Measurements from ENCODE around the gene MECR. TPM values are rescaled to one million over a fixed set of nuclear protein-coding genes. Genes with fewer than 3 reads are reported as not detected.

Gene MECR
- total RNA-seq, 1 donor = 23.5 TPM

GRCh38 chr1:29211086-29212030 lies 19.4 kb downstream of the MECR start:
- H4K20me1 ChIP-seq (ENCODE audit: insufficient read depth, low read length) = no peaks in the 10 kb centered on the region
- no peak overlapping the region for H3K27ac ChIP-seq (ENCODE audit: low read depth, low read length)
- peaks cover 9% of the 10 kb centered on the region for H3K4me1 ChIP-seq (ENCODE audit: insufficient read depth, low read length)
- no peak overlapping the region for H3K4me3 ChIP-seq (ENCODE audit: insufficient read depth, low read length)
- no peak overlapping the region for H2AFZ ChIP-seq (ENCODE audit: low read length)
- peaks cover 53% of the 10 kb centered on the region for H3K36me3 ChIP-seq (ENCODE audit: insufficient read depth, low read length)
- H3K27me3 ChIP-seq (ENCODE audit: insufficient read depth, low read length) = no peaks in the 10 kb centered on the region
- no peaks in the 10 kb centered on the region for H3K9me3 ChIP-seq (ENCODE audit: low read depth, low read length)
- no peak overlapping the region for H3K4me2 ChIP-seq (ENCODE audit: insufficient read depth, low read length)
- no peak for TF ChIP-seq CTCF (IDR thresholded peaks at IDR 0.05; ENCODE audit: extremely low read depth, low read depth, low read length)
- no peaks in the 10 kb centered on the region for H3K79me2 ChIP-seq (ENCODE audit: insufficient read depth, low read length)
- DNase-seq (ENCODE audit: insufficient read length, low spot score, missing footprints) = peak; percentile 79

DNA sequence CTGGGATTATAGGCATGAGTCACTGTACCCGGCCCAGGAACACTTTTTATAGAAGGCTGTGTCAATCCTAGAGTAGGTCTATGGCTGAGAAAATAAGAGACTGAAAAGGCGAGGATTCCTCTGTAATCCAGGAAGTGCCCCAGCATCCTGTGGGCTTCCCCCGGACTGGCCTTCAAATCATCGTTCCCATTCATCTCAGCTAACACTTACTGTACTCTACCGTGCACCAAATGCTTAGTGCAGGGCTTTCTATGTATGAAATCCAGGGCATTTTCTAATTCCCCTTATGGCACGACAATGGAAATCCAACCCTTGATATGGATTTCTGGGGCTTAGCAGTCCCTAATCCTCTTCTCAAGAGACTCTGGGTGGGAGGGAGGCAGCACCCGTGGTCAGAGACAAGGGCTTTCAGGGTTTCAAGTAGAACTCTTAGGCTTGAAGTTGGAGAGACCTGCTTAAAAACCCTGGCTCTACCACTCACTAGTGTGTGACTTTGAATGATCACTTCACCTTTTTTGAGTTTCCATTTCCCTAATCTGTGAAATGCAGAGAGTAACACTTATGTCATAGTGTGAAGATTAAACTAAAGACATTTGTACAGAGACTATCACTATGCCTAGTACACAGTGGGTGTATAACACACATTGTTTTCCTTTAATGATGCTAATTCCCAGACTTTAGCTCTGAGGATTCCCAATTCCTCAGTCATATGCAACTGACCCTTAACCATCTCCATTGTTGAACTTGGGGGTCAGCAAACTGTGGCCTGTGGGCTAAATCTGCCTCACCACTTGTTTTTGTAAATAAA lies 20.3 kb downstream of the MECR start:
- H3K27ac ChIP-seq (ENCODE audit: low read depth, low read length) = no peak overlapping the region
- H3K9me3 ChIP-seq (ENCODE audit: low read depth, low read length) = no peaks in the 10 kb centered on the region
- TF ChIP-seq CTCF (IDR thresholded peaks at IDR 0.05; ENCODE audit: extremely low read depth, low read depth, low read length) = no peak
- no peak for DNase-seq (ENCODE audit: insufficient read length, low spot score, missing footprints)
- H3K4me3 ChIP-seq (ENCODE audit: insufficient read depth, low read length) = no peak overlapping the region
- peaks cover 9% of the 10 kb centered on the region for H3K4me1 ChIP-seq (ENCODE audit: insufficient read depth, low read length)
- H2AFZ ChIP-seq (ENCODE audit: low read length) = no peak overlapping the region
- H3K79me2 ChIP-seq (ENCODE audit: insufficient read depth, low read length) = no peaks in the 10 kb centered on the region
- no peaks in the 10 kb centered on the region for H3K27me3 ChIP-seq (ENCODE audit: insufficient read depth, low read length)
- no peaks in the 10 kb centered on the region for H4K20me1 ChIP-seq (ENCODE audit: insufficient read depth, low read length)
- peaks cover 49% of the 10 kb centered on the region for H3K36me3 ChIP-seq (ENCODE audit: insufficient read depth, low read length)
- no peak overlapping the region for H3K4me2 ChIP-seq (ENCODE audit: insufficient read depth, low read length)

DNA sequence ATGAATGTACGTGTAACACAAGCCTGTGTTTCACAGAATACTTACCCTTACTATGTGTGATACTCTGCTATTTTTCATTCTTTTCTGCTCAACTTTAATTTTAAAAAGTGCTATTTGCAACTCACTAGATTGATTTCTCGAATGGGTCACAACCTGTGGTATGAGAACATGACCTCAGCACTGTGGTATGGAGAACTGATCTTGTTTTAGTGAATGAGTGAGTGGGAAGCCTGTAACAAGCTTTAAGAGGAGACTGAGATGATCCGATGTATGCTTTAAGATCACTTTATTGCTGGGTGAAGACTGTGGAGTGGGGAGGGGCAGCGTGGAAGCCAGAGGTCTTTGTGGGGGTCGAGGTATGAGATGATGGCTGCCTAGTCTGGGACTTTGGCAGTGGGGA lies 21.6 kb downstream of the MECR start:
- Histone ChIP-seq H3K27ac (ENCODE audit: low read depth, low read length) (peak overlapping the region; percentile 15), H3K79me2 (ENCODE audit: insufficient read depth, low read length) (no peaks in the 10 kb centered on the region), H3K36me3 (ENCODE audit: insufficient read depth, low read length) (peaks cover 44% of the 10 kb centered on the region), H3K9me3 (ENCODE audit: low read depth, low read length) (no peaks in the 10 kb centered on the region), H4K20me1 (ENCODE audit: insufficient read depth, low read length) (no peaks in the 10 kb centered on the region), H3K4me2 (ENCODE audit: insufficient read depth, low read length) (peak overlapping the region; percentile 52), H2AFZ (ENCODE audit: low read length) (no peak overlapping the region), H3K27me3 (ENCODE audit: insufficient read depth, low read length) (no peaks in the 10 kb centered on the region), H3K4me1 (ENCODE audit: insufficient read depth, low read length) (peaks cover 9% of the 10 kb centered on the region), H3K4me3 (ENCODE audit: insufficient read depth, low read length) (no peak overlapping the region)
- no peak for TF ChIP-seq CTCF (IDR thresholded peaks at IDR 0.05; ENCODE audit: extremely low read depth, low read depth, low read length)
- DNase-seq (ENCODE audit: insufficient read length, low spot score, missing footprints) = peak; percentile 82

- no peak overlapping the region for H3K4me2 ChIP-seq (ENCODE audit: insufficient read depth, low read length)
- H3K27ac ChIP-seq (ENCODE audit: low read depth, low read length) = no peak overlapping the region
- H3K36me3 ChIP-seq (ENCODE audit: insufficient read depth, low read length) = peaks cover 41% of the 10 kb centered on the region
- no peaks in the 10 kb centered on the region for H4K20me1 ChIP-seq (ENCODE audit: insufficient read depth, low read length)
- H3K9me3 ChIP-seq (ENCODE audit: low read depth, low read length) = no peaks in the 10 kb centered on the region
- H3K4me1 ChIP-seq (ENCODE audit: insufficient read depth, low read length) = peaks cover 9% of the 10 kb centered on the region
- no peak overlapping the region for H3K4me3 ChIP-seq (ENCODE audit: insufficient read depth, low read length)
- no peaks in the 10 kb centered on the region for H3K79me2 ChIP-seq (ENCODE audit: insufficient read depth, low read length)
- DNase-seq (ENCODE audit: insufficient read length, low spot score, missing footprints) = no peak
- no peak for TF ChIP-seq CTCF (IDR thresholded peaks at IDR 0.05; ENCODE audit: extremely low read depth, low read depth, low read length)
- H2AFZ ChIP-seq (ENCODE audit: low read length) = no peak overlapping the region
- H3K27me3 ChIP-seq (ENCODE audit: insufficient read depth, low read length) = no peaks in the 10 kb centered on the region
Measured at GRCh38 chr1:29208442-29208841, 22.3 kb downstream of the MECR start.

All from osteoblast (primary cell).